ENCODE data around the gene OR1F1. TPM values are rescaled to one million over a fixed set of nuclear protein-coding genes. Genes with fewer than 3 reads are reported as not detected.

Gene OR1F1
- total RNA-seq, 2 donors from 2014 or later: 0.37 TPM; not detected in 1

DNA sequence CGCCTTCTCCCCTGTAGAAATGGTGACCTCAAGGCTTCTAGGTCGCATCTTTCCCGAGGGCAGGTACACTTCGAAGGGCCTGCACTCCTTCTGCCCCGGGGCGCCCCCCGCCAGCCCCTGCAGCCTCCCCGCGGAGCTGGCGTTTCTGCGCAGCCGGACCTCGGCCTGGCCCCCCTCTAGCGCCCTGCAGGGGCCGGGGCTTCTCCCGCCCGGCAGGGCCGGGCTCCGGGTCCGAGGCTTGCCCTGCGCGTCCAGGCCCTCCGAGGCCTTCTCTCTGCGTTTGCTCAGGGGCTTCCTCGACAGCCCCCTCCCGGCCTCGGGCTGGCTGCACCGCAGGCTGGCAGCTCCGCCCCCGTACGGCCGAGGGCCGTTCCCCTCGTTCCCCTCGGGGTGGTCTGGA, 66.3 kb downstream of the OR1F1 start:
- no peaks in the 10 kb centered on the region for H3K4me1 Mint-ChIP-seq
- H3K27ac Mint-ChIP-seq: no peak overlapping the region
- H3K36me3 Mint-ChIP-seq (ENCODE audit: low read depth): no peaks in the 10 kb centered on the region
- H3K4me3 Mint-ChIP-seq: no peak overlapping the region
- no peaks in the 10 kb centered on the region for H3K9me3 Mint-ChIP-seq
- no peak for ATAC-seq (replicated peaks)
- no peaks in the 10 kb centered on the region for H3K27me3 Mint-ChIP-seq

Other genes with a start within 250 kb of the OR1F1 start
- gene KREMEN2, start 223.9 kb upstream of the OR1F1 start, total RNA-seq: not detected
- gene PAQR4, start 218.9 kb upstream of the OR1F1 start, total RNA-seq: 10 to 100 TPM; 24.4 to 41.4 TPM
- 100 to 1,000 TPM in 1 of 2 donors, 10 to 100 TPM in 1; 97.7 to 154 TPM for gene PKMYT1, start 207.8 kb upstream of the OR1F1 start, total RNA-seq
- under 1 TPM in 1 of 2 donors, not detected in 1; 0.15 TPM for gene CLDN9, start 175.3 kb upstream of the OR1F1 start, total RNA-seq
- not detected for gene CLDN6, start 170.0 kb upstream of the OR1F1 start, total RNA-seq
- 10 to 100 TPM in 1 of 2 donors, 1 to 10 TPM in 1; 9.7 to 11.9 TPM for gene TNFRSF12A, start 167.8 kb upstream of the OR1F1 start, total RNA-seq
- gene HCFC1R1, start 164.3 kb upstream of the OR1F1 start, total RNA-seq: 10 to 100 TPM; 28.2 to 46.0 TPM
- 10 to 100 TPM; 49.8 to 68.1 TPM for gene THOC6, start 164.2 kb upstream of the OR1F1 start, total RNA-seq
- gene BICDL2, start 151.3 kb upstream of the OR1F1 start, total RNA-seq: 10 to 100 TPM in 1 of 2 donors, 1 to 10 TPM in 1; 1.1 to 12.1 TPM
- 1 to 10 TPM; 5.9 to 7.1 TPM for gene MMP25, start 141.6 kb upstream of the OR1F1 start, total RNA-seq
- 1,000 to 10,000 TPM; 3,603 to 3,666 TPM for gene IL32, start 122.6 kb upstream of the OR1F1 start, total RNA-seq
- under 1 TPM; 0.34 to 0.45 TPM for gene ZSCAN10, start 88.9 kb upstream of the OR1F1 start, total RNA-seq
- not detected for gene ZNF205, start 75.6 kb upstream of the OR1F1 start, total RNA-seq
- 1 to 10 TPM; 6.4 to 8.6 TPM for gene ZNF213, start 53.2 kb upstream of the OR1F1 start, total RNA-seq
- gene ZNF200, start 47.0 kb downstream of the OR1F1 start, total RNA-seq: 10 to 100 TPM; 14.6 to 23.2 TPM
- gene MEFV, start 68.4 kb downstream of the OR1F1 start, total RNA-seq: under 1 TPM in 1 of 2 donors, not detected in 1; 0.11 TPM
- 10 to 100 TPM; 19.3 to 21.4 TPM for gene ZNF263, start 95.3 kb downstream of the OR1F1 start, total RNA-seq
- gene TIGD7, start 117.2 kb downstream of the OR1F1 start, total RNA-seq: 1 to 10 TPM; 2.3 to 4.0 TPM
- 10 to 100 TPM; 19.4 to 26.9 TPM for gene ZNF75A, start 117.3 kb downstream of the OR1F1 start, total RNA-seq
- gene OR2C1, start 167.7 kb downstream of the OR1F1 start, total RNA-seq: not detected
- gene ZSCAN32, start 212.8 kb downstream of the OR1F1 start, total RNA-seq: 10 to 100 TPM in 1 of 2 donors, 1 to 10 TPM in 1; 8.4 to 10.5 TPM
- gene ZNF174, start 213.0 kb downstream of the OR1F1 start, total RNA-seq: 1 to 10 TPM; 5.8 to 8.4 TPM

Measured in activated T-helper 17 cell treated with anti-CD3 and anti-CD28 coated beads, Interleukin-2, amount 50 U/mL, for 72 hours (primary cell).